Mesendoderm (in vitro differentiated cells): ENCODE measurements around the gene PDZD8.

ENCODE experiments used
- DNase-seq: peaks from one replicate; pipeline ENCODE4 v3.0.0; 2013
- H2AK5ac ChIP-seq: 2 replicates; pipeline ENCODE4 v1.6.1; 2013; ENCODE audit warnings: low read length, inconsistent platforms
- H2BK120ac ChIP-seq: 2 replicates; pipeline ENCODE4 v1.6.1; 2013; ENCODE audit warnings: low read depth, mild to moderate bottlenecking, low read length, moderate library complexity, mixed read lengths
- H2BK15ac ChIP-seq: replicated peaks from 2 replicates; pipeline ENCODE4 v1.6.1; 2013; ENCODE audit warnings: low read depth, mild to moderate bottlenecking, moderate library complexity
- H2BK5ac ChIP-seq: 2 replicates; pipeline ENCODE4 v1.6.1; 2013; ENCODE audit warnings: low read length, inconsistent platforms
- H3K18ac ChIP-seq: 2 replicates; pipeline ENCODE4 v1.6.1; 2013; ENCODE audit warnings: mild to moderate bottlenecking, low read length, mixed read lengths
- H3K23ac ChIP-seq: one replicate; pipeline ENCODE4 v1.6.1; 2013; ENCODE audit warnings: low read length
- H3K27ac ChIP-seq: 2 replicates; pipeline ENCODE4 v1.5.1; 2013; ENCODE audit warnings: low read depth, mild to moderate bottlenecking, inconsistent platforms, low read length, moderate library complexity
- H3K27me3 ChIP-seq: 2 replicates; pipeline ENCODE4 v1.6.1; 2013; ENCODE audit warnings: low read length, control low read depth, mild to moderate bottlenecking, inconsistent platforms; ENCODE audit not compliant: insufficient read depth, poor library complexity
- H3K36me3 ChIP-seq: 2 replicates; pipeline ENCODE4 v1.6.1; 2013; ENCODE audit warnings: low read length, inconsistent platforms; ENCODE audit not compliant: control insufficient read depth, insufficient read depth
- H3K4ac ChIP-seq: one replicate; pipeline ENCODE4 v1.6.1; 2013; ENCODE audit warnings: low read depth, mild to moderate bottlenecking, low read length, moderate library complexity
- H3K4me1 ChIP-seq: 2 replicates; pipeline ENCODE4 v1.6.1; 2013; ENCODE audit warnings: low read depth, low read length, inconsistent platforms; ENCODE audit not compliant: control insufficient read depth
- H3K4me2 ChIP-seq: 2 replicates; pipeline ENCODE4 v1.6.1; 2013; ENCODE audit warnings: low read length
- H3K4me3 ChIP-seq: 2 replicates; pipeline ENCODE4 v1.5.1; 2013; ENCODE audit warnings: mild to moderate bottlenecking, low read length
- H3K56ac ChIP-seq: one replicate; pipeline ENCODE4 v1.6.1; 2013; ENCODE audit warnings: low read length
- H3K79me1 ChIP-seq: 2 replicates; pipeline ENCODE4 v1.6.1; 2013; ENCODE audit warnings: low read length, inconsistent platforms
- H3K79me2 ChIP-seq: 2 replicates; pipeline ENCODE4 v1.6.1; 2013; ENCODE audit warnings: mild to moderate bottlenecking, low read length; ENCODE audit not compliant: control insufficient read depth, insufficient read depth
- H3K9ac ChIP-seq: 2 replicates; pipeline ENCODE4 v1.6.1; 2013; ENCODE audit warnings: low read length, inconsistent platforms
- H4K5ac ChIP-seq: one replicate; pipeline ENCODE4 v1.6.1; 2013; ENCODE audit warnings: low read length
- H4K8ac ChIP-seq: one replicate; pipeline ENCODE4 v1.6.1; 2013; ENCODE audit warnings: low read depth, mild to moderate bottlenecking, control low read depth, low read length, moderate library complexity
- WGBS: extraction: QIAGEN DNeasy Blood & Tissue Kit; methylation state at CpG from one replicate; pipeline ENCODE4 v1.1.7; 2013; ENCODE audit warnings: low lambda C conversion rate, missing lambda C conversion rate; ENCODE audit not compliant: insufficient coverage; ENCODE audit errors: extremely low coverage; 5-methylcytosine and 5-hydroxymethylcytosine counted together

The PDZD8 gene

DNA sequence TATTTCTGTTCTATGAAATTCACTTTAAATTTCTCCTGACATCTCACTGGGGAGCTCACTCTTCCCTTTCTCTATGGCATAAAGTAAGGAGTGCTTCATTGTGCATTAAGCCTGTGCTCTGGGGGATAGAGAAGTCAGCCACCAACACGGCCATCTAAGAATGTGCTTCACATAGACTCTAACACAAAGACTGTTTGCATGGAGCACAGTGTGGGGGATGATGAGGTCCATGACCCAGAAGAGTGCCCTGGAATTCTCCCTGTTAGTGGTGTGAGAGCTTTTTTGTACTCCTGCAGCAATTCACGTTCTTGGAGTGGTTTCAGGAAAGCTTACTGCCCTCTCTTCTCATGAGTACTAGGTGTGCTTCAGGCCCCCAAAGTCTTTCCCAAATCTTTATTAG is 43.9 kb upstream of the PDZD8 start:
- Histone ChIP-seq H3K23ac (no peak overlapping the region), H4K8ac (no peak overlapping the region), H2BK15ac (no peak overlapping the region), H3K18ac (no peak overlapping the region), H2BK5ac (no peak overlapping the region), H3K4me3 (no peak overlapping the region), H2AK5ac (no peak overlapping the region), H3K4me1 (no peaks in the 10 kb centered on the region), H3K4me2 (no peak overlapping the region), H3K4ac (no peak overlapping the region), H3K9ac (no peak overlapping the region), H3K56ac (no peak overlapping the region), H3K79me1 (no peaks in the 10 kb centered on the region), H3K36me3 (no peaks in the 10 kb centered on the region), H4K5ac (no peak overlapping the region), H3K27me3 (no peaks in the 10 kb centered on the region), H3K79me2 (no peaks in the 10 kb centered on the region), H2BK120ac (no peak overlapping the region), H3K27ac (no peak overlapping the region)
- no peak for DNase-seq
- WGBS: no CpG with 5 or more reads among the region's 2 CpGs

DNA sequence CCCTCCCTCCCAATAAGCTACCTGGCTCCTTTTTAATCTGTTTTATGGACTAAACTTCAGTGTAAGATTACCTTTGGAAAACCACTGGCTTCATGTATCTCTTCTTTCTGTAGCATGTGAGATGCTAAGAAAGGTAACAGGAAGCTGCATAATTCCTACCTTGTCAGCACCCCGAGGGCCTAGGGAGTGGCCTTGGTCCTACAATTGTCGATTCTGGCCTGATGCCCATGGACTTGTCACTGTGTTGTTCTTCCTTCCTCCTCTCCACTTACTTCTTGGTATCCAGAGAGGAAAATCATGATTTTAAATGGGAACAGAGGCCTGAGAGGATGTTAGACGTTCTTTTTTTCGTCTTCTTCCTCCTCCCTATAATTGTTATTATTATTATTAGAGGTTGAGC is 42.9 kb upstream of the PDZD8 start:
- Histone ChIP-seq H3K36me3 (no peaks in the 10 kb centered on the region), H3K9ac (no peak overlapping the region), H2BK120ac (no peak overlapping the region), H3K79me2 (no peaks in the 10 kb centered on the region), H3K27me3 (no peaks in the 10 kb centered on the region), H4K5ac (no peak overlapping the region), H3K56ac (no peak overlapping the region), H3K27ac (no peak overlapping the region), H3K18ac (no peak overlapping the region), H4K8ac (no peak overlapping the region), H3K4ac (no peak overlapping the region), H2BK15ac (no peak overlapping the region), H3K23ac (no peak overlapping the region), H3K4me2 (no peak overlapping the region), H2BK5ac (no peak overlapping the region), H3K79me1 (no peaks in the 10 kb centered on the region), H2AK5ac (no peak overlapping the region), H3K4me1 (no peaks in the 10 kb centered on the region), H3K4me3 (no peak overlapping the region)
- DNase-seq: no peak
- WGBS: no CpG with 5 or more reads among the region's 4 CpGs

DNA sequence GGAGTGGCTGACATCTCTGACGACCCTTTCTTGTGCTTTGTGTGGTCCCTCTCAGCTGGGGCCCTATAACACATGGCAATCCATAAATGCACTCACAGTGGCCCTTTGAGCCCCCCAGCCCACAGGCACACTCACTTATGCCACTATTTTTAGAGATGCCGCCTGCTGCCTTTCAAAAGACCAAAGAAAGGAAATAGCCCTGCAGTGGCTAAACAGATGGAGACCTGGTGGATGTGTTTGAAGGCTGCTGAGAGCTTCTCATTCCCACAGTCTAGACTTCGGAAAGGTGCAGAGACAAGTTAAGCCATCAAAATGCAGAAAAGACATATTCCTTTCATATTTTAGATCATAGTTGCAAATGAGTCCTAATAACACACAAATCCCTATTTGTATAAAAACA is 42.0 kb upstream of the PDZD8 start:
- no peak overlapping the region for H4K8ac ChIP-seq
- no peak overlapping the region for H3K27ac ChIP-seq
- no peak overlapping the region for H4K5ac ChIP-seq
- H3K79me1 ChIP-seq: no peaks in the 10 kb centered on the region
- no peak overlapping the region for H2BK15ac ChIP-seq
- H3K9ac ChIP-seq: no peak overlapping the region
- no peak overlapping the region for H3K4ac ChIP-seq
- no peak overlapping the region for H3K18ac ChIP-seq
- no peaks in the 10 kb centered on the region for H3K27me3 ChIP-seq
- H2BK120ac ChIP-seq: no peak overlapping the region
- no peaks in the 10 kb centered on the region for H3K4me1 ChIP-seq
- H3K4me2 ChIP-seq: no peak overlapping the region
- no peaks in the 10 kb centered on the region for H3K36me3 ChIP-seq
- H3K79me2 ChIP-seq: no peaks in the 10 kb centered on the region
- DNase-seq: no peak
- no peak overlapping the region for H3K4me3 ChIP-seq
- H3K23ac ChIP-seq: no peak overlapping the region
- no CpG with 5 or more reads among the region's 3 CpGs for WGBS
- no peak overlapping the region for H2AK5ac ChIP-seq
- H3K56ac ChIP-seq: no peak overlapping the region
- H2BK5ac ChIP-seq: no peak overlapping the region

DNA sequence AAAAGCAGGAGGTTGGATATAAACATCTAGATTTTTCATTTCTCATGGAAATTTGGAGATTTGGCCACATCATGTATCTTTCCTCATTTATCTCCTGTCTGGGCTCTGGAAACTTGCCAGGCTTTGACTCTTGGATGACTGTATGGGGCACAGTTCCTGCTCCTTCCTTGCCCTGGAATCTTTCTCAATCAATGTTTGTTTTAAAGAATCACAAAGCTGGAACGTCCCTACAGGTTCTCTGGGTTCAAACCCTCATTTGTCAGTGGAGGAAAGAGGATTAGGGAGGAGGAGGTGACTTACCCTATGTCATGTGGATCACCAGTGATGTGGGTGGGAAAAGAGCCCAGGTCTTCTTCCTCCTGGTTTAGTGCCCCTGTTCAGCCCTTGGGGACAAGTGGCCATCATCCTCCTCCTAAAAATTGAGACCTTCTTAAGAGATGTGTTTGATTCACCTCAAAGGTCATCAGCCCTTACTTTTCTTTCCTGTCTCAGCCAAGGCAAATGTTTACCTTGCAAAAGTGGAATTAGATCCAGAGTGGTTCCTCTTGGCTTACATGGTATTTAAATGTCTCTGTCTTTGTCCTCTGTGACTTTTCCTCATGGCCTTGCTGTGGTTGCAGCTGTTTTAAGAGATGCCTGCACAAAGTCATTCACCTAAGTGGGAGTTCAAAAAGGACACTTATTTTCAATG is 38.8 kb upstream of the PDZD8 start:
- Histone ChIP-seq H3K18ac (no peak overlapping the region), H3K27ac (no peak overlapping the region), H3K36me3 (no peaks in the 10 kb centered on the region), H3K23ac (no peak overlapping the region), H2BK5ac (no peak overlapping the region), H3K79me2 (no peaks in the 10 kb centered on the region), H4K8ac (no peak overlapping the region), H4K5ac (no peak overlapping the region), H3K56ac (no peak overlapping the region), H3K4me2 (no peak overlapping the region), H3K27me3 (no peaks in the 10 kb centered on the region), H3K4me3 (no peak overlapping the region), H3K4ac (no peak overlapping the region), H3K4me1 (no peaks in the 10 kb centered on the region), H3K79me1 (no peaks in the 10 kb centered on the region), H2AK5ac (no peak overlapping the region), H3K9ac (no peak overlapping the region), H2BK15ac (no peak overlapping the region), H2BK120ac (no peak overlapping the region)
- DNase-seq: no peak
- WGBS: no CpG with 5 or more reads among the region's 1 CpG

DNA sequence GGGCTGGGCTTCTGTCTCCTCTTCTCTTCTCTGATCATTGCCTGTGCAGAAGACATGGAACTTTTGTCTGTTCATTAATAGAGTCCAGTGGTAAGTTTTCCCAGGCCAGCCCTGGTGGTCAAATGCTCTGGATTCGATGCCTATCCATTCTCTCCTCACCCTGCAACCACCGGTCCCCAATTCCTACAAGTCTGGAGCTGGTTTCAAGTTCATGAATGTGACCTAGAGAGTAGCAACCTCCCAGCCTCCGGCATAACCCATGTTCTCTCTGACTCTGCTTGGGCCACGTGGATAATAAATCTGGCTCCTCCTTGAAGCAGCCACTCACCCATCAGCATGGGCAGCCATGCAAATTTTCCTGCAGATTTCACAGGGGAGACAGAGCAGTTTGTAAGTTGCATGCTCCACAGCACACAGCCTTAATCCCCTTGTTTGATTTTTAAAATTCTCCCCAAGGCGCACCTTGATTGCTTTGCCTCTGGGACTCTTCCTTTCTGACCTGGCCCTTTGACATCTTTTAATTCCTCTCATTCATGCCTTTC is 37.3 kb upstream of the PDZD8 start:
- Histone ChIP-seq H3K79me2 (no peaks in the 10 kb centered on the region), H3K36me3 (no peaks in the 10 kb centered on the region), H2BK5ac (no peak overlapping the region), H2AK5ac (no peak overlapping the region), H3K4me3 (no peak overlapping the region), H2BK120ac (no peak overlapping the region), H3K18ac (no peak overlapping the region), H3K4me1 (no peaks in the 10 kb centered on the region), H4K5ac (no peak overlapping the region), H3K9ac (no peak overlapping the region), H3K4me2 (no peak overlapping the region), H4K8ac (no peak overlapping the region), H3K23ac (no peak overlapping the region), H3K79me1 (no peaks in the 10 kb centered on the region), H3K27me3 (no peaks in the 10 kb centered on the region), H3K4ac (no peak overlapping the region), H2BK15ac (no peak overlapping the region), H3K56ac (no peak overlapping the region), H3K27ac (no peak overlapping the region)
- WGBS: no CpG with 5 or more reads among the region's 5 CpGs
- DNase-seq: no peak
